Measurements from ENCODE around the gene STX11. TPM values are rescaled to one million over a fixed set of nuclear protein-coding genes. Genes with fewer than 3 reads are reported as not detected.

Gene STX11
- 10 to 100 TPM; 22.3 to 25.9 TPM for total RNA-seq

- Mint-ChIP-seq H3K4me3 (peak within 1 kb of the TSS; percentile 97), H3K27ac (peak within 1 kb of the TSS; percentile 96), H3K4me1 (peaks cover 35% of the 10 kb centered on the region)
Measured at GRCh38 chr6:144149894-144150709, at the start of gene STX11. Gene STX11 (plus strand): TSS chr6:144150517. CDS start chr6:144186628, 36,111 bp downstream.

DNA sequence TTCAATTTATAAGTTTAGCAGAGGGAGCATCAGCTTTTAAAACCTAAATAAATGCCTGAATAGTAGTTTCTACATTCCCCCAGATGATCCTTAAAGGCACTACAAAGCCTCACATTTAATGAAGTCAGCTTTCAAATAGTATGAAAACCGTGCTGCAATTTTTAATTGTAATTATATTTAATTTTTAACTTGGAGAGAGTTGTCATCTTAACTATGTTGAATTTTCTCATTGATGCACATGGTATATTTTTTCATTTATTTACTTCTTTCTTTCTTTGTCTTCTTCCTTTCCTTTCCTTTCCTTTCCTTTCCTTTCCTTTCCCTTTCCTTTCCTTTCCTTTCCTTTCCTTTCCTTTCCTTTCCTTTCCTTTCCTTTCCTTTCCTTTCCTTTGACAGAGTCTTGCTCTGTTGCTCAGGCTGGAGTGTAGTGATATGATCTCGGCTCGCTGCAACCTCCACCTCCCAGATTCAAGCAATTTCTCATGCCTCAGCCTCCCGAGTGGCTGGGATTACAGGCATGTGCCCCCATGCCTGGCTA lies 47.2 kb upstream of the STX11 start:
- Mint-ChIP-seq H3K36me3 (ENCODE audit: low read depth) (no peaks in the 10 kb centered on the region), H3K4me3 (no peak overlapping the region), H3K27ac (no peak overlapping the region), H3K9me3 (no peaks in the 10 kb centered on the region), H3K4me1 (peaks cover 5% of the 10 kb centered on the region), H3K27me3 (no peaks in the 10 kb centered on the region)
- ATAC-seq (replicated peaks) = no peak

More at GRCh38 chr6:144149894-144150709, at the start of gene STX11:
- H3K9me3 Mint-ChIP-seq = no peaks in the 10 kb centered on the region
- H3K27me3 Mint-ChIP-seq = no peaks in the 10 kb centered on the region
- peak; percentile 82 for ATAC-seq (replicated peaks)
- peaks cover 45% of the 10 kb centered on the region for H3K36me3 Mint-ChIP-seq (ENCODE audit: low read depth)

- peaks cover 5% of the 10 kb centered on the region for H3K4me1 Mint-ChIP-seq
- no peaks in the 10 kb centered on the region for H3K36me3 Mint-ChIP-seq (ENCODE audit: low read depth)
- no peak overlapping the region for H3K27ac Mint-ChIP-seq
- ATAC-seq (replicated peaks) = no peak
- no peaks in the 10 kb centered on the region for H3K9me3 Mint-ChIP-seq
- no peak overlapping the region for H3K4me3 Mint-ChIP-seq
- no peaks in the 10 kb centered on the region for H3K27me3 Mint-ChIP-seq
Measured at GRCh38 chr6:144104488-144104887, 45.8 kb upstream of the STX11 start.

DNA sequence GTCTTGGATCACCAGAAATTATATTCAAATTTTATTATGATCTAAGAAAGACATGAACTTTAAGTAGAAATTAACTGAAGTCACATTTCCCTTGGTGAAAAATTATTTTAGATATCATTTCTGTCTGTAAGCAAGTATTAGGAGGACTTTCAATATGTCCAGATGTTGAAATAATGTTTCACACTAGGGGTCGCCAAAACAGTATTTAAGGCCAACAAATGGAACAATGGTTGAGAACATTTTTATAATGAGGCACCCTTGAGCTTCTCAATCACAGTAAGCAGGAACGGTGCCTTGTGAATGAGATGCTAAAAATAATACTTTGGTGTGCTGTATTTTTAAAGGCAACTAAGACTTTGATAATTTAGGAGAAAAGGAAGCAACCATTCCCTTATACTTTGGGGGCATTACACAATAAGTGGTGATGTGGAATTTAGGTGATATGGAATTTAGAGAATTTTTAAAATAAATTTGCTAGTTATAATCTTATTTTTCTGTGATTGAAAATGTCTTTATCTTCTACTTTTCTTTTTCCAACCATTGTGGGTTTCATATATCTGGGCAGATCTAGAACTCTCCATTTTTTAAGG lies 45.3 kb upstream of the STX11 start:
- no peaks in the 10 kb centered on the region for H3K36me3 Mint-ChIP-seq (ENCODE audit: low read depth)
- H3K4me1 Mint-ChIP-seq = peaks cover 5% of the 10 kb centered on the region
- ATAC-seq (replicated peaks) = peak; percentile 69
- H3K27me3 Mint-ChIP-seq = no peaks in the 10 kb centered on the region
- no peak overlapping the region for H3K4me3 Mint-ChIP-seq
- H3K27ac Mint-ChIP-seq = no peak overlapping the region
- no peaks in the 10 kb centered on the region for H3K9me3 Mint-ChIP-seq

GRCh38 chr6:144106206-144106605 lies 44.1 kb upstream of the STX11 start:
- peaks cover 5% of the 10 kb centered on the region for H3K4me1 Mint-ChIP-seq
- no peaks in the 10 kb centered on the region for H3K27me3 Mint-ChIP-seq
- H3K36me3 Mint-ChIP-seq (ENCODE audit: low read depth) = no peaks in the 10 kb centered on the region
- H3K9me3 Mint-ChIP-seq = no peaks in the 10 kb centered on the region
- no peak overlapping the region for H3K4me3 Mint-ChIP-seq
- no peak for ATAC-seq (replicated peaks)
- H3K27ac Mint-ChIP-seq = peak overlapping the region; percentile 45

DNA sequence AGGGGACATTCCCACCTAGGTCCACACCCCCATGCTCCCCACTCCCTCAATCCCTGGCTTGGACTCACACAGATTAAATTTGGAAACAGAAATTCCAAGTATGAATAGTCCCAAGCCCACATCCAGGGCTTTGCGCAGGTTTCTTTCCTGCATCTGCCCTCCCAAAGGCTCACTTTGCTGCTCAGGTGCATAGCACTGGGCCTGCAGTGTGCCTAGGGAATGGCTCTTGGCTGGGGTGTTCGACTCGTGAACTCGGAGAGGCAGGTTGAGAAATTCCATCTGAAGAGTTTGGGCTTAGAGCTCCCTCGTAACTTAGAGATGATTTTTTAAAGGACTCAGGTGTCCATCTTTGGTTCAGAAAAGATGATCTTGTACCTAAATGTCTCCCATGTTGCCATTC lies 40.1 kb upstream of the STX11 start:
- Mint-ChIP-seq H3K27me3 (no peaks in the 10 kb centered on the region), H3K27ac (no peak overlapping the region), H3K36me3 (ENCODE audit: low read depth) (no peaks in the 10 kb centered on the region), H3K9me3 (no peaks in the 10 kb centered on the region), H3K4me3 (no peak overlapping the region), H3K4me1 (peaks cover 5% of the 10 kb centered on the region)
- ATAC-seq (replicated peaks) = no peak

DNA sequence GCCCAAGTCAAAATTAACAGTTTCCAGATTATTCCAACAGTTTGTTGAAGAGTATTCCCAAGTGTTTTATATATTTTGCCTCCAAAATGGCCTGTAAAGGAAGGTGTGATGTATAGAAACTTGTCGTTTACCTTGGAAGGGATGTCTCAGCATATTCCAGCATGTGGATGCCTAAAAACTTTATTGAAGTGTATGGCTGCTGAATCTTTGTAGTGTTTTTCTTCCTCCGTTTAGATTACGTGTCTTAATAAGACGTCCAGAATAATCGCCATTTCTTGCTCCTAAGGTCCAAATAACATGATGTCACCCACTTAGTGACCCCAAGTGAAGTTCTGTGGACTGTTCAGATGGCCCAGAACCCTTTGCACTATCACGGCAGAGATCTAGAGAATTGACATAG lies 37.0 kb upstream of the STX11 start:
- no peak for ATAC-seq (replicated peaks)
- H3K4me1 Mint-ChIP-seq = no peaks in the 10 kb centered on the region

DNA sequence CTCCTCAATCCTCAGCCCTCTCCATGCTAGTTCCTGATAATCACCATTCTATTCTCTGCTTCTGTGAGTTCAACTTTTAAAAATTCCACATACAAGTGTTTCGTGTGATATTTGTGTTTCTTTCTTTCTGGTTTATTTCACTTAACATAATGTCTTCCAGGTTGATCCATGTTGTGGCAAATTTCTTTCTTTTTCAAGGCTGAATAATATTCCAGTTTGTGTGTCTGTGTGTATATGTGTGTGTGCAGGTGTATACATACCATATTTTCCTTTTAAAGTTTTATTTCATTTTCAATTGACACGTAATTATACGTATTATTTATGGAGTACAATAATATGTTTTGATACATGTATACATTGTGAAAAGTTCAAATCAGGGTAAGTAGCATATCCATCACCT lies 35.1 kb upstream of the STX11 start:
- no peaks in the 10 kb centered on the region for H3K9me3 Mint-ChIP-seq
- no peak overlapping the region for H3K27ac Mint-ChIP-seq
- no peak for ATAC-seq (replicated peaks)
- no peak overlapping the region for H3K4me3 Mint-ChIP-seq
- H3K36me3 Mint-ChIP-seq (ENCODE audit: low read depth) = no peaks in the 10 kb centered on the region
- H3K27me3 Mint-ChIP-seq = no peaks in the 10 kb centered on the region
- no peaks in the 10 kb centered on the region for H3K4me1 Mint-ChIP-seq

More for the DNA sequence above, 37.0 kb upstream of the STX11 start:
- no peak overlapping the region for H3K4me3 Mint-ChIP-seq
- H3K27me3 Mint-ChIP-seq = no peaks in the 10 kb centered on the region
- H3K27ac Mint-ChIP-seq = no peak overlapping the region
- H3K36me3 Mint-ChIP-seq (ENCODE audit: low read depth) = no peaks in the 10 kb centered on the region
- no peaks in the 10 kb centered on the region for H3K9me3 Mint-ChIP-seq

- no peaks in the 10 kb centered on the region for H3K4me1 Mint-ChIP-seq
- H3K27ac Mint-ChIP-seq = no peak overlapping the region
- H3K27me3 Mint-ChIP-seq = no peaks in the 10 kb centered on the region
Measured at GRCh38 chr6:144119376-144119775, 30.9 kb upstream of the STX11 start.

GRCh38 chr6:144122861-144123260 lies 27.5 kb upstream of the STX11 start:
- no peak overlapping the region for H3K4me3 Mint-ChIP-seq
- H3K36me3 Mint-ChIP-seq (ENCODE audit: low read depth) = no peaks in the 10 kb centered on the region
- H3K27me3 Mint-ChIP-seq = peaks cover 3% of the 10 kb centered on the region
- no peak overlapping the region for H3K27ac Mint-ChIP-seq
- ATAC-seq (replicated peaks) = no peak
- H3K4me1 Mint-ChIP-seq = no peaks in the 10 kb centered on the region
- no peaks in the 10 kb centered on the region for H3K9me3 Mint-ChIP-seq

More at GRCh38 chr6:144119376-144119775, 30.9 kb upstream of the STX11 start:
- H3K36me3 Mint-ChIP-seq (ENCODE audit: low read depth) = no peaks in the 10 kb centered on the region
- H3K4me3 Mint-ChIP-seq = no peak overlapping the region
- no peak for ATAC-seq (replicated peaks)
- H3K9me3 Mint-ChIP-seq = no peaks in the 10 kb centered on the region

- H3K9me3 Mint-ChIP-seq = no peaks in the 10 kb centered on the region
- H3K4me3 Mint-ChIP-seq = no peak overlapping the region
- H3K4me1 Mint-ChIP-seq = no peaks in the 10 kb centered on the region
- peaks cover 3% of the 10 kb centered on the region for H3K27me3 Mint-ChIP-seq
- no peak overlapping the region for H3K27ac Mint-ChIP-seq
- no peak for ATAC-seq (replicated peaks)
- H3K36me3 Mint-ChIP-seq (ENCODE audit: low read depth) = no peaks in the 10 kb centered on the region
Measured at GRCh38 chr6:144123421-144123820, 26.9 kb upstream of the STX11 start.

DNA sequence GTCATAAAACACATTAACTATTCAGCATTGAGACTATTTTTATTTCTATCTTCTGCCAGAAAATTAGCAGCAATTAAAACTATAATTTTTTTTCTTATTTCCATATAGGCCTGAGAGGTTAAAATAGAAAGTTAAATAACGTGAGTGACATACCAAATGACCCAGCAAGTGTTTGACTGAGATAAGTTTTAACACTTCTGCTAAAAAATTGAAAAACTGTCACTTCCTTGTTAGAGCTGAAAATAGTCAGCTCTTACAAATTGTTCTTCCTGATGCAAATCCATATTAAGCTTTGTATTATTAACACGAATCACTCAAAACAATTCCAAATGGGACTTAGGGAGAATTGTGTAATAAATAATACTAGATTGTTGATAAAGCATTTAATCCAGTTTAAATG lies 26.5 kb upstream of the STX11 start:
- Mint-ChIP-seq H3K27ac (no peak overlapping the region), H3K27me3 (peaks cover 3% of the 10 kb centered on the region), H3K4me3 (no peak overlapping the region), H3K9me3 (no peaks in the 10 kb centered on the region), H3K4me1 (no peaks in the 10 kb centered on the region), H3K36me3 (ENCODE audit: low read depth) (no peaks in the 10 kb centered on the region)
- no peak for ATAC-seq (replicated peaks)

GRCh38 chr6:144127097-144127496 lies 23.2 kb upstream of the STX11 start:
- no peaks in the 10 kb centered on the region for H3K36me3 Mint-ChIP-seq (ENCODE audit: low read depth)
- H3K4me3 Mint-ChIP-seq = no peak overlapping the region
- no peak for ATAC-seq (replicated peaks)
- H3K9me3 Mint-ChIP-seq = no peaks in the 10 kb centered on the region
- peaks cover 3% of the 10 kb centered on the region for H3K27me3 Mint-ChIP-seq
- no peak overlapping the region for H3K27ac Mint-ChIP-seq
- H3K4me1 Mint-ChIP-seq = peaks cover 13% of the 10 kb centered on the region

DNA sequence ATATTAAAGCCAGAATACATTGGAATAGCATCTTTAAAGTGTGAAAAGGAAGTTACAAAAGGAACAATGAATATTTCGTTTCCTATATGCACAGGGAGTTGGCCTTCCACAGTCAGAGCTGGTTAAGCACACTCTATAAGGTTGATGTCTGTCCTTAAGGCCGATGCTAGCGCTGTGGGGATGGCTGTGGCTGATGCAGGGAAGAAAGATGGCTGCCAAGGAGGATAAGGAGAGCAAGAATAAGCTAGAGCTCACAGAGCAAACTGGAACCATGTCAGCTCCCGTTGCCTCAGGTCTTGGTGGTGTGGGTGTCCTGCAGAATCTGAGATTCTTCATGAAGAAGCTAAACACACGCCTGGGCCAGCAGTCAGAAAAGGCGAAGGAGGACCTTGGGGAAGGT lies 20.8 kb upstream of the STX11 start:
- H3K27me3 Mint-ChIP-seq = peaks cover 3% of the 10 kb centered on the region
- ATAC-seq (replicated peaks) = no peak
- H3K9me3 Mint-ChIP-seq = no peaks in the 10 kb centered on the region
- peaks cover 18% of the 10 kb centered on the region for H3K4me1 Mint-ChIP-seq
- peak overlapping the region; percentile 86 for H3K4me3 Mint-ChIP-seq
- H3K27ac Mint-ChIP-seq = peak overlapping the region; percentile 95
- H3K36me3 Mint-ChIP-seq (ENCODE audit: low read depth) = no peaks in the 10 kb centered on the region

DNA sequence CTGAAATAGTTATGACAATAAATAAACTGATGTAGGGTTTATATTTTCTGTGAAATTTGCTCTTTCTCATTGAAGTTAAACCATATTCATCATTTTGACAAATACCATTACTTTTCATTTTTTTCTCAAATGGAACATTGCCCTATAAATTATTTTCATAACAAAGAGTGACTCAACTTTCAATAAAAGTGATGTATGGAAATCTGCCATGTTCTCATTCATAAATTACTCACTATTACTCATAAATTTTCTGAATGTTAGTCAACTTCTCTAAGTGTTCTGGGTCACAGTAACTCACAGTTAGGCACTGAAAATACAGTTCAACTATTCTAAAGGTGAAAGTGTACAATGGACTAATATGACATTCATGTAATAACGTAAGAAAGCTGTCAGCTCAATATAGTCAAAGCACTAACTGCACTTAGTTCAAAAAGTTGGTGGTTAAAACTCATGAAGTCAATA lies 19.0 kb upstream of the STX11 start:
- H3K9me3 Mint-ChIP-seq = no peaks in the 10 kb centered on the region
- peak; percentile 94 for ATAC-seq (replicated peaks)
- no peaks in the 10 kb centered on the region for H3K36me3 Mint-ChIP-seq (ENCODE audit: low read depth)
- H3K4me1 Mint-ChIP-seq = peaks cover 18% of the 10 kb centered on the region
- peak overlapping the region; percentile 95 for H3K27ac Mint-ChIP-seq
- peaks cover 3% of the 10 kb centered on the region for H3K27me3 Mint-ChIP-seq
- H3K4me3 Mint-ChIP-seq = peak overlapping the region; percentile 86
